ENCODE measurements around the gene IL15.
A peak's percentile ranks its signal among the peaks of the same experiment; 100 is the strongest.
"Not testable (repeated sequence)": the region's sequence is repeated elsewhere in the genome, so short reads cannot be mapped to it uniquely, and the experiment has no call there.

Gene IL15

GRCh38 chr4:141676087-141676670 is 39.8 kb downstream of the IL15 start:
- DNase-seq (ENCODE audit: insufficient read length, low spot score): no peak
- peak; percentile 83 for FAIRE-seq
- TF ChIP-seq CTCF (IDR thresholded peaks at IDR 0.05; ENCODE audit: insufficient read depth, missing control alignments): no peak

- no peak for DNase-seq (ENCODE audit: insufficient read length, low spot score)
- no peak for FAIRE-seq
- no peak for TF ChIP-seq CTCF (IDR thresholded peaks at IDR 0.05; ENCODE audit: insufficient read depth, missing control alignments)
Measured at GRCh38 chr4:141680060-141680459, 43.7 kb downstream of the IL15 start.

- FAIRE-seq: peak; percentile 53
- no peak for TF ChIP-seq CTCF (IDR thresholded peaks at IDR 0.05; ENCODE audit: insufficient read depth, missing control alignments)
Measured at GRCh38 chr4:141684785-141685184, 48.4 kb downstream of the IL15 start.

GRCh38 chr4:141686146-141686775 is 49.9 kb downstream of the IL15 start:
- no peak for FAIRE-seq
- no peak for TF ChIP-seq CTCF (IDR thresholded peaks at IDR 0.05; ENCODE audit: insufficient read depth, missing control alignments)
- DNase-seq (ENCODE audit: insufficient read length, low spot score): no peak

More at GRCh38 chr4:141684785-141685184, 48.4 kb downstream of the IL15 start:
- DNase-seq (ENCODE audit: insufficient read length, low spot score): no peak

- no peak for TF ChIP-seq CTCF (IDR thresholded peaks at IDR 0.05; ENCODE audit: insufficient read depth, missing control alignments)
- FAIRE-seq (no peak), DNase-seq (ENCODE audit: insufficient read length, low spot score) (no peak)
Measured at GRCh38 chr4:141686879-141687278, 50.5 kb downstream of the IL15 start.

- DNase-seq (ENCODE audit: insufficient read length, low spot score); FAIRE-seq: not testable (repeated sequence)
Measured at GRCh38 chr4:141689726-141690296, 53.4 kb downstream of the IL15 start.

- not testable (repeated sequence) for DNase-seq (ENCODE audit: insufficient read length, low spot score); FAIRE-seq
Measured at GRCh38 chr4:141691247-141691646, 54.9 kb downstream of the IL15 start.

GRCh38 chr4:141692081-141692480 is 55.7 kb downstream of the IL15 start:
- TF ChIP-seq CTCF (IDR thresholded peaks at IDR 0.05; ENCODE audit: insufficient read depth, missing control alignments): no peak
- DNase-seq (ENCODE audit: insufficient read length, low spot score): no peak
- no peak for FAIRE-seq
